Skin of body (tissue), 2 donors: ENCODE measurements around the gene TFEB. TPM values are rescaled to one million over a fixed set of nuclear protein-coding genes. Genes with fewer than 3 reads are reported as not detected.

Source experiments
- DNase-seq: peaks from one replicate; lab custom pipeline; 2025; lab: John Stamatoyannopoulos, UW
- total RNA-seq: library from RNA; depleted of rRNA; stranded (reverse); fragments of >200 nt; gene quantifications from one replicate; pipeline ENCODE4 v1.2.3, GENCODE V29; 2014

Gene TFEB
- total RNA-seq, 1 donor from 2014 or later: 4.2 TPM

- no peak for DNase-seq
Observed at GRCh38 chr6:41653691-41654090, 81.7 kb downstream of the TFEB start.

- no peak for DNase-seq
Observed at GRCh38 chr6:41652866-41653652, 82.3 kb downstream of the TFEB start.

DNA sequence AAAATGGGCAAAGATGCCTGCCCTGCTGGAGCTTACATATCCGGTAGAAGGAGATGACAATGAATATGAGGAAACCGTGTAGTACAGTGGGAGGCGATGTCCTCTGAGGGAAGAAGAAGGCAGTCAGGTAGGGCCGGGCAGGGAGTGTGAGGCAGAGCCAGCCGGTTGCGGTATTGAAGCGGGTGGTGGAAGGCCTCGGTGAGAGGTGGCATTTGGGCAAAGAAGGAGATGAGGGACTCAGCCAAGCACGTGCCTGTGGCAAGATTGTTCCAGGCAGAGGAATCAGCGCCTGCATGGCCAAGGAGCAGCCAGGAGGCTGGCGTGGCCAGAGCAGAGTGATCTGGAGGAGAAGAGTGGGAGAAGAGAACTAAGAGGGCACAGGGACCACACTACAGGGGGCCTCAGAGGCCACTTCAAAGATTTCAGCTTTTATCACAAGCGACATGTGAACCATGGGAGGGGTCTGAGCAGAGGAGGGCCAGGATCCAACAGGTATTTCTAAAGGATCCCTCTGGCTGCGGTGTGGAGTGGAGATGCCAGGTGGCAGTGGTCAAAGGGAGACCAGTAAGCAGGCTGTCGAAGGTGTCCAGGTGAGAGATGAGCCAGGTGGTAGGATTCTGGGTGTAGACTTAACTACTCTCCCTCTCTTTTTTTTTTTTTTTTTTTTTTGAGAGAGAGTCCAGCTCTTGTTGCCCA is 83.3 kb downstream of the TFEB start:
- DNase-seq: no peak

DNA sequence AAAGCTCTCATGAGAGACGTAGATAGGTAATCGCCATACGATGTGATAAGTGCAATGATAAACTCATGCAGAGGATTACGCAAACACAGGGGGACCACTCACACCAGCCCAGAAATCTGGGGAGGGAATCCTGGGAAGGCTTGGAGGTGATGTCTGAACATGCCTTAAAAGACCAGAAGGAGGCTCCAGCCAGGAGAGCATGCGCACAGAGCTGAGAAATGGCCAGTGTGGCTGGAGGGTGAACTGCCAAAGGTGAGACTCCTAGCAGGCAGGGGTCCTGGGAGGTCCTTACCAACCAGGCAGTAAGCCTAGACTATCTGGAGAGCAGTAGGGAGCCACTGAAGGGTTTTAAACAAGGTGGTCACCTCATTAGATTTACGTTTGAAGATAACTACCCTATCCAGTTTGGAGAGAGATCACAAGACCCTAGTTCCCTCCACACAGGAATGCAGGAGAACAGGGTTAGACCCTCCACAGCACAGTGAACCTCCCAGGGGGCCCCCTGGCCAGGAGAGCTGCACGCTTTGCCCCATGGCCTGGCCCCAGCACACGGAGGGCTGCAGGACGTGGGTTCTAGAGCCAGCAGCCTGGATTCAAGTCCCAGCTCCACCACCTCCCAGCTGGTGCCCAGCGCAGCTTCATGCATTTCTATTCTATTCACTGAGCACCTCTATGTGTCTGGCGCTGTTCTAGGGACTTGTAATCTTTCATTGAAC is 84.0 kb downstream of the TFEB start:
- DNase-seq: no peak

DNA sequence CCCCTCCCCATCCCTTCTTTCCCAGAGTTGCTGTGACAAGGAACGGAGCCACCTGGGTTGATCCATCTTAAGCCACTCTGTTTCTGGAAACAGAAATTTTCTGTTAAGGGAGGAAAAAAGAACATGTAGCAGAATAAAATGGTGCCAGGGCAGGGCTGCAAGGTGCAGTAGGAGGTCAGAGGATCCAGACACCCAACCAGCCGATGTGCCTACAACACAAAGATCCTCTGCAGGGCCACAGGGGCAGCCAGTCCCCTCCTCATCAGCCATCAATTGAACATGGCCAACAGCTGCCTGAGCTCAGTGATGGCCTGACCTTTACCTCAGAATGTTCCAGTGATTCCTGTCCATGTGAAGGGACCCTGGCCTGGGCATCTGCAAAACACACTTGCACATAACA is 85.3 kb downstream of the TFEB start:
- DNase-seq: no peak

DNA sequence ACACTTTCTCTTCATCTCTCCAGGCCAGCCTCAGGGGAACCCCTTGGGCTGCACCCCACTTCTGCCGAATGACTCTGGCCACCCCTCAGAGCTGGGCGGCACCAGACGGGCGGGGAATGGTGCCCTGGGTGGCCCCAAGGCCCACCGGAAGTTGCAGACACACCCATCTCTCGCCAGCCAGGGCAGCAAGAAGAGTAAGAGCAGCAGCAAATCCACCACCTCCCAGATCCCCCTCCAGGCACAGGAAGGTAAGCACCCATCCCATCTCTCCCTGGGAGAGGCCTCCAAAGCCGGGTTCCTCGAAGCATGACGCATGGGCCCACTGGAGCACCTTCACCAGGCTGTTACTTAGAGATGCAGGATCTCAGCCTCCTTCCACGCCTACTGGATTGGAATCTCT is 85.8 kb downstream of the TFEB start:
- DNase-seq: no peak

GRCh38 chr6:41648921-41649320 is 86.5 kb downstream of the TFEB start:
- DNase-seq: no peak

DNA sequence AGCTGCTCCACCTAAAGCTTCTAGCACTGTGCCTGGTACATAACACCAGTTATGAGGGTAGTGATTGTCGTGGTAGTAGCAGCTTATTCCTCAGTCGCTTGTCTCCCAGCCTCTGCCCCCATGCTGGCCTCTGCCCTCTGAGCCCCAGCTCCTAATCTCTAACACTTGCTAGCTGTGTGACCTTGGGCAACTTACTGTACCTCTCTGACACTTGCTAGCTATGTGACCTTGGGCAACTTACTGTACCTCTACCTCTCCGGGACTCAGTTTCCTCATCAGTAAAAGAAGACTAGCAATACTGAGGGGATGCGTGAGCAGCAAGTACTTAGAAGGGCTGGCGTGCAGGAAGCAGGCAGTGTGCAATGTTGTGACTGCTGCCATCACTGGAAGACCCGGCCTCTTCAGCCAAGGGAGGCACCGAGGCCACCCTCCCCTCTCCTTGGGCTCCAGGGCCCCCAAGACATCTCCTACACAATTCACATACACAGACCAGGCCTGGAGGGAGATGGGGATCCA is 87.3 kb downstream of the TFEB start:
- no peak for DNase-seq

DNA sequence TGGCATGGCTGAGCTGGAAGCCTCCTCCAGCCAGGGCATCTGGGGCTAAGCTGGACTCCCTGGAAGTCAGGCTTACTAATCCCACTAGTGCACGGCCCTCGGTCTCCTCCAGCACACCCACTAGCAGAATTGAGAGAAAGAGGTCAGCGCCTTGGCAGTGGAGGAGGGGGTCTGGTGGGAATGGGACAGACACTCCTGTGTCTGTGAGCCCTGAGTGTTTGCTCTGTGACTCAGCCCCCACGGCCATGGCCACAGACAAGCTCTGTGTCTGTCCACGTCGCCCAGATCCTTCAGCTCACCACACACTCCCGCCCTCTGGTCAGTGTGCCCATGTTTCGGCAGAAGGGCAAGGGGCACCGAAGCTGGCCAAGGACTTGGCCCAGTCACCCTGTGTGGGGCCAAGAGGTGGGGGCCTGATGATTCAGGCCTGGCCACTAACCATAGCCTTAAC is 88.3 kb downstream of the TFEB start:
- DNase-seq: no peak

GRCh38 chr6:41646026-41646795 is 89.2 kb downstream of the TFEB start:
- DNase-seq: no peak

GRCh38 chr6:41645007-41645618 is 90.3 kb downstream of the TFEB start:
- no peak for DNase-seq

DNA sequence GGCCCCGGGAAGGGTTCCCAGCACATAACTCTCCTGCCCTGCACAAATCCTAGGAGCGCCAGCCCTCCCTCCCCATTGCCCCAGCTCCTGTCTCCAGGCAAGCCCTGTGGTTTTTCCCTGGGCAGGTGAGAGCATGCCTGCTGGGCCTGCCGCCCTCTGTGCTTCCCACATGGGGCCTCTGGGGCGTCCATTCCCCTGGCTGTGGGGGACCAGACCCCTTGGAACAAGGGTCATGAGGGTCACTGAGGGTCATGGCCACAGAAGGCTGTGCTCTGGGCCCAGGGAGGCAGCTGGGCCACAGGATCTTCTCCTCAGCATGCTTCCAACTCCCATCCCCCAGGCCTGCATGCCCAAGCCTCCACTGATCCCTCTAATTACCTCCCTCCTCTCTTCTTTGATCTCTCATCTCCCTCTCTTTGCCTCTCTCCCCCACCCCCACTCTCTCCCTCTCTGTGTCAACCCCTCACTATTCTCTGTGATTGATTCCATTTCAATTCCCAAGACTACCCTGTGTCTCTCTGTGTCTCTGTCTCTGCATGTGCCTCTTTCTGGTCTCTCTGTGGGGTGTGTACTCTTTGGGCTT is 91.0 kb downstream of the TFEB start:
- DNase-seq: no peak

DNA sequence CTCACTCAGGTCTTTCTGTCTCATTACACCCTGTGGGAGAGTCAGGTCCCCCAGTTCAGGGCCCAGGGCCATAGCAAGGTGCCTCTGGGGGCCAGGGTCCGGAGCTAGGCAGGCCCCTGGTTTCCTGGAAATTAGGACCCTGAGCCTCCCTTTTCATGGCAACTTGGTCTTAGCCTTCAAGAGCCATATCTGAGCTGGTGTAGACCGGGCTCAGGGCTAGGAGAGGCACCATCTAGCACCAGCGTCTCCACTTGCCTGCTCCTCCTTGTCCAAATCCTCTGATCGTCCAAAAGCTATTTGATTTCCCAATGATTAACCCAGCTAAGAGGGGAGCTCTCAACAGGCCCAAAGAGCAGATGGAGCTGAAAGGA is 91.5 kb downstream of the TFEB start:
- no peak for DNase-seq

DNA sequence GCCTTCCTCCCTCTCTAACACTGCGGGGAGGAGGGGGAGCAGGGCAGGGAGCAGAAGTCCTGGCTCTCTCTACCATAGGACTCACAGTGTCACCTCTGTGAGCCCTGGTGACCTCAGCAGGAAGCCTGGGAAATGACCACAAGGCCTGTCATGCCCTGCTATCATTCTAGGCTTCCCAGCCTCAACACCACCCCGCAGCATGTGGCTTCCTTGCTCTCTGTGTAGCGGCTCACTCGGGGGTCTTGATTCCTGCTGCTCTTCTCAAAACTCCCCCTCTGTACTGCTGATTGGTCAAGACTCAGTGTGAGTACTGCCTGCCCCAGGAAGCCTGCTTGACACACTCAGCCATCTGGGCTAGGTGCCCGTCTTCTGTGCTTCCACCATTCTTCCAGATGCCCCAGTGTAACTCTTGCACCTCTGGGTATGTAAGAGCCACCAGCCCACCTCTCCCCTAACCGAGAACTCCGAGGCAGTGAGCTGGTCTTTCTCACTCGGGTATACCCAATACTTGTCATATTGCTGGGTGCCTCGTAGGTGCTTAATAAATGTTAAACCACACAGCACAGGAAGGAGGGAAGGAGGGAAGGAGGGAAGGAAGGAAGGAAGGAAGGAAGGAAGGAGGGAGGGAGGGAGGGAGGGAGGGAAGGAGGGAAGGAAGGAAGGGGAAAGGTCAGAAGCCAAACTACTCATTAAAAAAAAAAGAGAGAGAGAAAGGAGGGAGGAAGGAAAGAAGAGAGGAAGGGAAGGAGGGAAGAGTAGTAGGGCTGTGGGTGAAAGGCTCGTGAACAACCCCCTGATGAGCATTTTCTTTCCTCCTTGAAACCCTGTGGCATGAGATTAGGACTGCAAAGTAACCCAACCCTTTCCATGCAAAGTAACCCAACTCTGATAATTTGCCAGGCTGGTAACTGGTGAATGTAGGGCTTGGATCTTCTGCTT is 92.2 kb downstream of the TFEB start:
- no peak for DNase-seq

- DNase-seq: no peak
Observed at GRCh38 chr6:41642090-41642959, 93.1 kb downstream of the TFEB start.

DNA sequence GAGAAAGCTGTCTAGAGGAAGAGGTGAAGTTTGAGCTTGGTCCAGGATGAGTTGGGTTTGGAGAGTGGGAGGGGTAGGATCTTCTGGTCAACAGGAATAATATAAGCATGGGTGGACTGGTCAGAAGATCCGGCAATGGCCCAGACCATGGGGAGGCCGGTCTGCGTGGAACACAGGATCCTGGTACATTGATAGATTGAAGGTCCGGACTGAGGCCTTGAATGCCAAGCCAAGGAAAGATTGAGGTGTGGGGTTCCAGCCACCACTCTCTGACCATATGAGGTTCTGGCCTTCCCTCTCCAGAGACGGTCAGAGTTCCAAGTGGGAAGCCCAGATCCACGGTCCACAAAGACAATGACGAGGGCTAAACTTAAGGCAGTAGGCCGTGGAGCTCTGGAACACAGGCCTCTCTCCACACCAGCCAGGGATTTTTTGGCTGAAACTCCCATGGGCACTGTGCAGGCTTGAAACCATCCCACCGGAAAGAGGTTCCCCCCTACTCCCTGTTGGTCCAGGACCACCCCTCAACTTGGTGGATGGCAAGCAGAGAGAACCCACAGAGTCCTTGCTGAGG is 94.0 kb downstream of the TFEB start:
- DNase-seq: no peak

- no peak for DNase-seq
Observed at GRCh38 chr6:41640426-41640825, 95.0 kb downstream of the TFEB start.

DNA sequence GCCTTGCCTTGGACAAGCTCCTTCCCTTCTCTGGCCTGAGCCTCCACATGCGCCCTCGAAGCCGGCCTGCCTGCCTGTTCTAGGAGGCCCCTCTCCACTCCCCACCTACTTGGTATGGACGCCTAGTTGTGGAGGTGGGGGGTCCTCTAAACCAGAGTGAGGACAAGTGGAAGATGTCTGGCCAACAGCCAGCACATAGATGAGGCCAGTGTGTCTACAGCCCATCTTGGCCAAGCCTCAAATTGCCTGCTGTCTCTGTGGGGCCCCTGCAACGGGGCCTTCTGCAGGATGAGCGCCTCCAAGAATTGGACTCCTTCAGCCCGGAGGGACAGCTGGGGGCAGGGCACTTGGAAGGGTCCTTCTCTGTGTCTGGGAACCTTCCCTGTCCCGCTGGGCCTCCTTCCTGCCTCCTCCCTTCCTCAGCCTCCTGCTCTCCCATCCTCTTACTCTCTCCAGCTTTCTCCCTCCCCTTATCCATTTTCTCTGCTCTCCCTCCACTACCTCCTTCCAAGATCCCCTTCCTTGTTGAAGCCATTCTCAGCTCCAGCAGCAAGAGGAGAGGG is 95.5 kb downstream of the TFEB start:
- DNase-seq: peak; percentile 85
